Measurements from ENCODE around the gene EPGN. TPM values are rescaled to one million over a fixed set of nuclear protein-coding genes. Genes with fewer than 3 reads are reported as not detected.

Gene EPGN
- total RNA-seq, 4 donors from 2014 or later: not detected

DNA sequence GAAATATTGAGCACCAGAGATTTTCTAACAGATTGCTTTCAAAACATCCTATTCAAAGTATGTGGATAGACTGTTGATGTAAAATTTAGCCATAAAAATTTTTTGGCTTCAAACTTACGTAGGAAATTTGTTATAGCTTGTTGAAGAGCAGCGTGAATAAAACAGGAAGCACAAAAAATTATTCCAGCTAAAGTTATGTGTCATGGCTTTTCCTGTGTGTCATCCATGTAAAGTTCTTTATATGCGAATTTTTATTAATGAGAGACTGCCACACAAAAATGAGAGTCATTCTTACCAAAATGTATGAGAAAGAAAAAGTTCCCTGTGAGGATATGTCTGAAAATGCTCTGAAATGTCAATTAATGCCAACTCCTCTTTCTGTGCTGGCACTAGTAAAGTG lies 19.5 kb downstream of the EPGN start:
- TF ChIP-seq POLR2A (IDR thresholded peaks at IDR 0.05): no peak
- TF ChIP-seq CTCF (IDR thresholded peaks at IDR 0.05 in 4 of 5, conservative IDR thresholded peaks at IDR 0.05 in 1 of 5): no peak
- Histone ChIP-seq H3K4me3 (no peak overlapping the region), H3K9me3 (no peaks in the 10 kb centered on the region), H3K27ac (no peak overlapping the region), H3K36me3 (no peaks in the 10 kb centered on the region), H3K27me3 (no peaks in the 10 kb centered on the region), H3K4me1 (no peaks in the 10 kb centered on the region)
- DNase-seq (no peak), ATAC-seq (no peak)
- in situ Hi-C loops (cut with MboI; ENCODE audit: low sequenced_read_pairs in 4 of 4) (no loop called here), intact Hi-C loops (cut with DNase I; ENCODE audit: low total_unique reads) (no loop called here)

DNA sequence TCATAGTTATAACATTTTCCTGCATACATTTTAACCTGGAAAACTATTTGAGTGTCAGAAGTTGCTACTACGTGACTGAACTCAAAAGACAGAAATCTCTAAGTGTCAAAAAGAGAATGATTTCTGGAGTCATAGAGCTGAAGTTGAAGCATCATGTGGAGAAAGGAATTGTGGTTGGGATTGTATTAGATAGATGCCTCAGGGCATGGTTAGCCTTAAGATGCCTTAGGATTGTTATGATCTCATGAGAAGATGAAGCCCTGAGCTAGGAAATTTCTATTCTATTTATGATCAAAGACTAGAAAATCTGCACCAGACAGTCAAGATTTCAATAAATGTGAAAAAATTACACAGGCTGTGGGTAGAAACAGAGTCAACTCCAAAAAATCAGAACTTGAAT lies 20.2 kb downstream of the EPGN start:
- in situ Hi-C loops (cut with MboI; ENCODE audit: low sequenced_read_pairs in 4 of 4): no loop called here
- H3K4me3 ChIP-seq: no peak overlapping the region
- H3K36me3 ChIP-seq: no peaks in the 10 kb centered on the region
- no peaks in the 10 kb centered on the region for H3K9me3 ChIP-seq
- no peaks in the 10 kb centered on the region for H3K4me1 ChIP-seq
- ATAC-seq (no peak), DNase-seq (no peak)
- no peak for TF ChIP-seq CTCF (IDR thresholded peaks at IDR 0.05 in 4 of 5, conservative IDR thresholded peaks at IDR 0.05 in 1 of 5)
- TF ChIP-seq POLR2A (IDR thresholded peaks at IDR 0.05): no peak
- intact Hi-C loops (cut with DNase I; ENCODE audit: low total_unique reads): no loop called here
- H3K27ac ChIP-seq: no peak overlapping the region
- no peaks in the 10 kb centered on the region for H3K27me3 ChIP-seq

DNA sequence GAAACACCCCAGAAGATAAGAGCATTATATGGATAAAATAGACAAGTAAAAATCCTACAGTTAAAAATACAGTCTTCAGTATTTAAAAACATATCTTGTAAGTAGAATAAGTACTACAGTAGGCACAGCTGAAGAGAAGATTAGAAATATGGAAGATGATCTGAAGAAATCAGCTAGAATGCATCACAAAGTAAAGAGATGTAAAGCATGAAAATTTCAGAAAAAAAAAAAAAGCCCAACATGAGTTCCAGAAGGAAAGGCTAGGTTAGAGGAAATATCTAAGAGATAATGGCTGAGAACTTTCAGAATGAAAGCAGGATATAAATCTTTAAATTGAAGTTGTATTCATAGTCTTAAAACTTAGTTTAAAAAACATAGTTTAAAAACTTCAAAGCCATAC lies 21.0 kb downstream of the EPGN start:
- ATAC-seq: no peak
- in situ Hi-C loops (cut with MboI; ENCODE audit: low sequenced_read_pairs in 4 of 4): no loop called here
- no peak overlapping the region for H3K4me3 ChIP-seq
- no peaks in the 10 kb centered on the region for H3K27me3 ChIP-seq
- TF ChIP-seq POLR2A (IDR thresholded peaks at IDR 0.05): no peak
- no peak for TF ChIP-seq CTCF (IDR thresholded peaks at IDR 0.05 in 4 of 5, conservative IDR thresholded peaks at IDR 0.05 in 1 of 5)
- H3K36me3 ChIP-seq: no peaks in the 10 kb centered on the region
- intact Hi-C loops (cut with DNase I; ENCODE audit: low total_unique reads): no loop called here
- DNase-seq: no peak
- no peak overlapping the region for H3K27ac ChIP-seq
- no peaks in the 10 kb centered on the region for H3K9me3 ChIP-seq
- H3K4me1 ChIP-seq: no peaks in the 10 kb centered on the region

GRCh38 chr4:74330295-74330750 lies 22.1 kb downstream of the EPGN start:
- H3K4me3 ChIP-seq: no peak overlapping the region
- no peaks in the 10 kb centered on the region for H3K4me1 ChIP-seq
- no peaks in the 10 kb centered on the region for H3K9me3 ChIP-seq
- intact Hi-C loops (cut with DNase I; ENCODE audit: low total_unique reads): no loop called here
- ATAC-seq: no peak
- in situ Hi-C loops (cut with MboI; ENCODE audit: low sequenced_read_pairs in 4 of 4): no loop called here
- no peak for DNase-seq
- TF ChIP-seq POLR2A (IDR thresholded peaks at IDR 0.05) (no peak), CTCF (IDR thresholded peaks at IDR 0.05 in 4 of 5, conservative IDR thresholded peaks at IDR 0.05 in 1 of 5) (no peak)
- H3K27me3 ChIP-seq: no peaks in the 10 kb centered on the region
- no peak overlapping the region for H3K27ac ChIP-seq
- no peaks in the 10 kb centered on the region for H3K36me3 ChIP-seq

- DNase-seq (no peak), ATAC-seq (no peak)
- Histone ChIP-seq H3K36me3 (no peaks in the 10 kb centered on the region), H3K27me3 (no peaks in the 10 kb centered on the region), H3K4me1 (no peaks in the 10 kb centered on the region), H3K4me3 (no peak overlapping the region), H3K27ac (no peak overlapping the region), H3K9me3 (no peaks in the 10 kb centered on the region)
- in situ Hi-C loops (cut with MboI; ENCODE audit: low sequenced_read_pairs in 4 of 4) (no loop called here), intact Hi-C loops (cut with DNase I; ENCODE audit: low total_unique reads) (no loop called here)
- TF ChIP-seq POLR2A (IDR thresholded peaks at IDR 0.05) (no peak), CTCF (IDR thresholded peaks at IDR 0.05 in 4 of 5, conservative IDR thresholded peaks at IDR 0.05 in 1 of 5) (no peak)
These were observed 23.0 kb downstream of the EPGN start for GRCh38 chr4:74331252-74331651.

Measured in gastrocnemius medialis (tissue), 4 donors.